NCI-H345 treated with DMSO at 0.1 percent for 48 hours (cell line): ENCODE results near the gene PCDHB13.
"Not testable (repeated sequence)": the region's sequence is repeated elsewhere in the genome, so short reads cannot be mapped to it uniquely, and the experiment has no call there.

ENCODE experiments used
- DNase-seq: peaks from one replicate; lab custom pipeline; 2025; ENCODE audit not compliant: unreplicated experiment; lab: John Stamatoyannopoulos, UW

PCDHB13 gene

GRCh38 chr5:141201126-141201525 lies 12.6 kb upstream of the PCDHB13 start:
- DNase-seq = not testable (repeated sequence)

GRCh38 chr5:141201646-141202045 lies 12.1 kb upstream of the PCDHB13 start:
- not testable (repeated sequence) for DNase-seq

GRCh38 chr5:141208478-141208877 lies 5.2 kb upstream of the PCDHB13 start, which contains the start of gene PCDHB12:
PCDHB12 (plus strand) TSS chr5:141208719; CDS start chr5:141208908, 189 bp downstream.
- no peak for DNase-seq

GRCh38 chr5:141210281-141210680 lies 3.4 kb upstream of the PCDHB13 start:
- DNase-seq = not testable (repeated sequence)

GRCh38 chr5:141210849-141211248 lies 2.9 kb upstream of the PCDHB13 start:
- DNase-seq = not testable (repeated sequence)

GRCh38 chr5:141214583-141214982 lies 864 bp downstream of the PCDHB13 start:
- not testable (repeated sequence) for DNase-seq

GRCh38 chr5:141215504-141215903 lies 1.8 kb downstream of the PCDHB13 start:
- DNase-seq = not testable (repeated sequence)

GRCh38 chr5:141216035-141216434 lies 2.3 kb downstream of the PCDHB13 start:
- DNase-seq = not testable (repeated sequence)

GRCh38 chr5:141223112-141223783 lies 9.5 kb downstream of the PCDHB13 start, which contains the start of gene PCDHB14:
PCDHB14 (plus strand) TSS chr5:141223343; CDS start chr5:141223506, 163 bp downstream.
- DNase-seq = no peak

GRCh38 chr5:141224844-141225243 lies 11.1 kb downstream of the PCDHB13 start:
- DNase-seq = not testable (repeated sequence)

- not testable (repeated sequence) for DNase-seq
These were observed 11.7 kb downstream of the PCDHB13 start for GRCh38 chr5:141225421-141225820.

GRCh38 chr5:141234109-141234667 lies 20.5 kb downstream of the PCDHB13 start:
- DNase-seq = no peak

GRCh38 chr5:141235922-141236321 lies 22.2 kb downstream of the PCDHB13 start:
- DNase-seq = not testable (repeated sequence)

- no peak for DNase-seq
These were observed 23.0 kb downstream of the PCDHB13 start for GRCh38 chr5:141236516-141237313.

GRCh38 chr5:141241496-141241895 lies 27.8 kb downstream of the PCDHB13 start:
- no peak for DNase-seq

GRCh38 chr5:141245250-141245717 lies 31.6 kb downstream of the PCDHB13 start, which contains the start of gene PCDHB15:
PCDHB15 (plus strand) TSS chr5:141245395; CDS start chr5:141245579, 184 bp downstream.
- DNase-seq = no peak

GRCh38 chr5:141246971-141247370 lies 33.3 kb downstream of the PCDHB13 start:
- not testable (repeated sequence) for DNase-seq

- DNase-seq = not testable (repeated sequence)
These were observed 33.7 kb downstream of the PCDHB13 start for GRCh38 chr5:141247434-141247833.

- no peak for DNase-seq
These were observed 36.9 kb downstream of the PCDHB13 start for GRCh38 chr5:141250576-141250975.

GRCh38 chr5:141258464-141258863 lies 44.7 kb downstream of the PCDHB13 start:
- DNase-seq = no peak

- DNase-seq = no peak
These were observed 45.2 kb downstream of the PCDHB13 start for GRCh38 chr5:141258948-141259347.
